MM.1S (cell line): ENCODE results near the gene ZFX.

Experiments used
- DNase-seq: peaks from one replicate; pipeline ENCODE4 v3.0.0-alpha.2; 2015
- H2AFZ ChIP-seq: fragments of 300-600 bp; sonication (generic); 2 replicates; pipeline ENCODE4 v1.6.0; 2016; ENCODE audit warnings: antibody characterized with exemption, low read length
- H3F3A ChIP-seq: fragments of 300-600 bp; sonication (generic); 2 replicates; pipeline ENCODE4 v1.6.1; 2016; ENCODE audit warnings: mild to moderate bottlenecking, antibody characterized with exemption, low read length, moderate library complexity, mixed read lengths; ENCODE audit not compliant: insufficient read depth
- H3K27ac ChIP-seq: fragments of 300-600 bp; sonication (generic); 2 replicates; pipeline ENCODE4 v1.5.1; 2016; ENCODE audit warnings: mild to moderate bottlenecking, low read length
- H3K27me3 ChIP-seq: fragments of 300-600 bp; sonication (generic); replicated peaks from 2 replicates; pipeline ENCODE4 v1.6.0; 2016; ENCODE audit warnings: low read length; ENCODE audit not compliant: insufficient read depth
- H3K36me3 ChIP-seq: fragments of 300-600 bp; sonication (generic); replicated peaks from 2 replicates; pipeline ENCODE4 v1.6.1; 2016; ENCODE audit warnings: mild to moderate bottlenecking, low read length, mixed read lengths; ENCODE audit not compliant: insufficient read depth
- H3K4me1 ChIP-seq: fragments of 300-600 bp; sonication (generic); 2 replicates; pipeline ENCODE4 v1.6.1; 2016; ENCODE audit warnings: low read length, mixed read lengths
- H3K4me2 ChIP-seq: fragments of 300-600 bp; sonication (generic); 2 replicates; pipeline ENCODE4 v1.6.0; 2016; ENCODE audit warnings: low read depth, low read length
- H3K4me3 ChIP-seq: fragments of 300-600 bp; sonication (generic); 2 replicates; pipeline ENCODE4 v1.5.1; 2016; ENCODE audit warnings: low read length, mixed read lengths
- H3K79me2 ChIP-seq: fragments of 300-600 bp; sonication (generic); 2 replicates; pipeline ENCODE4 v1.6.1; 2016; ENCODE audit warnings: mixed run types, low read length, mixed read lengths
- H3K9ac ChIP-seq: fragments of 300-600 bp; sonication (generic); 2 replicates; pipeline ENCODE4 v1.6.1; 2016; ENCODE audit warnings: low read length, mixed read lengths
- H3K9me2 ChIP-seq: fragments of 300-600 bp; sonication (generic); replicated peaks from 2 replicates; pipeline ENCODE4 v1.6.1; 2016; ENCODE audit warnings: mild to moderate bottlenecking, low read length, mixed read lengths; ENCODE audit not compliant: insufficient read depth
- H3K9me3 ChIP-seq: fragments of 300-600 bp; sonication (generic); replicated peaks from 2 replicates; pipeline ENCODE4 v1.6.1; 2016; ENCODE audit warnings: mild to moderate bottlenecking, low read length, mixed read lengths; ENCODE audit not compliant: insufficient read depth
- H4K20me1 ChIP-seq: fragments of 300-600 bp; sonication (generic); 2 replicates; pipeline ENCODE4 v1.6.1; 2016; ENCODE audit warnings: mild to moderate bottlenecking, low read length, moderate library complexity, mixed read lengths; ENCODE audit not compliant: insufficient read depth
- EZH2 ChIP-seq: fragments of 300-600 bp; sonication (generic); optimal IDR thresholded peaks from 2 replicates; pipeline ENCODE3; 2017; ENCODE audit warnings: low read depth, mild to moderate bottlenecking, antibody characterized with exemption, low read length, mixed read lengths
- EZH2phosphoT487 ChIP-seq: fragments of 300-600 bp; sonication (generic); IDR thresholded peaks from 2 replicates; pipeline ENCODE4 v1.6.1; 2018; ENCODE audit warnings: antibody characterized with exemption, low read length
- TF ChIP-seq, protein P1 (sequence below): fragments of 300-600 bp; sonication (generic); IDR thresholded peaks from 2 replicates; pipeline ENCODE4 v1.5.1; 2016; ENCODE audit warnings: antibody characterized with exemption, low read length, mixed read lengths

Gene ZFX

DNA sequence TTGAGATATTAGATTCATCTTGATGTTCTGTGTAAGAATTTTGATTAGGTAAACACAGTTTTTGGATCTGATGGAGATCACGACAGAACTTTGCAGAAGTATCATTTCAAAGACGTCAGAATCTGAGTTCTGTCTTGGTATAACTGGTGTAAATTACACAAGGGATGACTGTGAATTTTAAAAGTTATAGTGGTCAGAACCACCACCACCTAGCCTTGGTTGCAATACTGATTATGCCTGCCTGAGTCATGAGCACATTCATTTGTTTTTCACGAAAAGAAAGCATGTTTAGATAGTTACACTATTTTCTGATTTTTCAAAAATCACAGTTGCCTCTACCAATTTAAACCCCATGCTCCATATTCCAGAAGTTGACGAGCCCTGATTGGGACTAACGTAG is 54.8 kb downstream of the ZFX start:
- Histone ChIP-seq H3K4me1 (peaks cover 6% of the 10 kb centered on the region; the same call in 1 of the 2 replicates), H3K4me2 (no peak overlapping the region), H3K27me3 (no peaks in the 10 kb centered on the region), H3K9me2 (no peaks in the 10 kb centered on the region), H3K4me3 (no peak overlapping the region), H3F3A (no peaks in the 10 kb centered on the region), H3K9ac (no peak overlapping the region), H4K20me1 (no peaks in the 10 kb centered on the region), H3K9me3 (no peaks in the 10 kb centered on the region), H3K27ac (no peak overlapping the region), H3K36me3 (no peaks in the 10 kb centered on the region), H3K79me2 (peaks cover 76% of the 10 kb centered on the region), H2AFZ (no peak overlapping the region)
- DNase-seq, result no peak
- TF ChIP-seq EZH2 (no peak), EZH2phosphoT487 (no peak)
- TF ChIP-seq, protein P1, sequence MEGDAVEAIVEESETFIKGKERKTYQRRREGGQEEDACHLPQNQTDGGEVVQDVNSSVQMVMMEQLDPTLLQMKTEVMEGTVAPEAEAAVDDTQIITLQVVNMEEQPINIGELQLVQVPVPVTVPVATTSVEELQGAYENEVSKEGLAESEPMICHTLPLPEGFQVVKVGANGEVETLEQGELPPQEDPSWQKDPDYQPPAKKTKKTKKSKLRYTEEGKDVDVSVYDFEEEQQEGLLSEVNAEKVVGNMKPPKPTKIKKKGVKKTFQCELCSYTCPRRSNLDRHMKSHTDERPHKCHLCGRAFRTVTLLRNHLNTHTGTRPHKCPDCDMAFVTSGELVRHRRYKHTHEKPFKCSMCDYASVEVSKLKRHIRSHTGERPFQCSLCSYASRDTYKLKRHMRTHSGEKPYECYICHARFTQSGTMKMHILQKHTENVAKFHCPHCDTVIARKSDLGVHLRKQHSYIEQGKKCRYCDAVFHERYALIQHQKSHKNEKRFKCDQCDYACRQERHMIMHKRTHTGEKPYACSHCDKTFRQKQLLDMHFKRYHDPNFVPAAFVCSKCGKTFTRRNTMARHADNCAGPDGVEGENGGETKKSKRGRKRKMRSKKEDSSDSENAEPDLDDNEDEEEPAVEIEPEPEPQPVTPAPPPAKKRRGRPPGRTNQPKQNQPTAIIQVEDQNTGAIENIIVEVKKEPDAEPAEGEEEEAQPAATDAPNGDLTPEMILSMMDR, result no peak

DNA sequence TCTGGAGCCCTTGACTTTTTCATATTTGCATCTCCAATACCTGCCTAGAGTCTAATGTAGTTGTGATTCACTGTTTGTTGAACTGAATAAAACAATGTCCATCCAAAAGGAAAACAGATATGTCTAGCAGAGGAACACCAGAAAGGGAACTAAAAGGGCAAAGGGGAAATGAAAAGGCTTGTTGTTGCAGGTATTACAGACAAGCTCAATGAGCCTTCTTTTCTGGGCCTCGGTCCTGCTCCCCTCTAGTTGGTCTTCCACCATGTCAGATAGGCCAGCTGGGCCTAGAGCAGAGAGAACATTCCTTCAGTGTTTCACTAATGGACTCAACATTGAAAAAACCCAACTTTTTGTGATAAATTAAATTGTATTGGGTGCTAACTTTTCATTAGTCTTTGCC is 55.4 kb downstream of the ZFX start:
- no peak overlapping the region for H3K9ac ChIP-seq
- DNase-seq, result no peak
- H3K79me2 ChIP-seq, result peaks cover 73% of the 10 kb centered on the region
- no peaks in the 10 kb centered on the region for H3F3A ChIP-seq
- H3K4me1 ChIP-seq, result peaks cover 5% of the 10 kb centered on the region; the same call in 1 of the 2 replicates
- no peaks in the 10 kb centered on the region for H3K9me3 ChIP-seq
- H3K4me3 ChIP-seq, result no peak overlapping the region
- H3K27ac ChIP-seq, result no peak overlapping the region
- H2AFZ ChIP-seq, result no peak overlapping the region
- no peaks in the 10 kb centered on the region for H3K27me3 ChIP-seq
- TF ChIP-seq EZH2phosphoT487, result no peak
- TF ChIP-seq, protein P1, result no peak
- no peak for TF ChIP-seq EZH2
- H3K4me2 ChIP-seq, result no peak overlapping the region
- no peaks in the 10 kb centered on the region for H4K20me1 ChIP-seq
- H3K9me2 ChIP-seq, result no peaks in the 10 kb centered on the region
- no peaks in the 10 kb centered on the region for H3K36me3 ChIP-seq

DNA sequence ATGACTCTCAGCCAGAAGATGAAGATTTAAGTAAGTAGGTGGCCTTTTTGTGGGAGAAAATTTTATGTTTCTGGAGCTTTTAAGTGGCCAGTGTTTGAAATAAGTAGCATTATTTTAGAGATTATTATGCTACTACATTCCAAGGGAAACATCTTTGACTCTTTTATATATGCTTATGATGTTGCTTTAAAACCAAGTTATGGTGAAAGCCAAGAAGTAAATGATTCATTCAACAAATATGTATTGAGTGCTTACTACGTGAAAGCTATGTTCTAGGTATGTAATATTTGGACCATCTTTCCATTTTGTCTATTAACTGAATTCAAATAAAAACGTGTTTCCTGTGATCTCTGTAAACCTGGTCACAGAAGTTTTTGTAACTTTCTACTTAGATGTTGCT is 58.3 kb downstream of the ZFX start:
- Histone ChIP-seq H2AFZ (no peak overlapping the region), H3K9me3 (no peaks in the 10 kb centered on the region), H3F3A (no peaks in the 10 kb centered on the region), H3K4me2 (no peak overlapping the region), H4K20me1 (no peaks in the 10 kb centered on the region), H3K27me3 (no peaks in the 10 kb centered on the region), H3K4me3 (no peak overlapping the region), H3K79me2 (peaks cover 44% of the 10 kb centered on the region), H3K27ac (no peak overlapping the region), H3K9ac (no peak overlapping the region), H3K36me3 (0 out of 2 replicates have a peak, but pooled peaks cover 3% of the 10 kb centered on the region), H3K9me2 (no peaks in the 10 kb centered on the region), H3K4me1 (no peaks in the 10 kb centered on the region)
- TF ChIP-seq, protein P1, result no peak
- TF ChIP-seq EZH2, result no peak
- DNase-seq, result no peak
